ENCODE measurements around the gene A3GALT2.

Gene A3GALT2

DNA sequence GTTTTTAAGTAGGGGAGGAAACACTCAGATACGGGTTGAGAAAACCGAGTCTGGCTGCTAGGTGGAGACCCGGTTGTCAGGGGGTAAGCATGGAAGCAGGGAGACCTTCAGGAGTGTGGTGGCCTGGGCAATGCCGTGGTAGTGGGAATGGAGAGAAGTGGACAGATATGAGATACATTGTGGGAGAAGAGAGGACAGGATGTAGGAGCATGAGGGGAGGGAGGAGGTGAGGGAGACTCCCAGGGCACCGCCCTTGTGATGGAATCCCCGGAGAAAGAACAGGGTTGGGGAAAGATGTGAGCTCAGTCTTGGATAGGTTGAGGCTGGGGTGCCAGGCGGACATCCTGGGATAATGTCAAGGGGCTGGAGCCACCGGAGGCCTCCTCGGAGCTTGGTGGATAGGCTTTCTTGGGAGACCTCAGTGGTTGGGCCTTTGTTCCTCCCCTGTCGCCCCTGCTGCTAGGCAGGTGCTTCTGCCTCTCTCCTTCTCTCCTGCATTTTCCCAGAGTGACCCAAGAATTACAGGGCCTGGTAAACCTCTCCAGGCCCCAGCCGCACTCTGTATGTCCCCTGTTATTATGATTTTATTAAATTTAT lies 43.3 kb downstream of the A3GALT2 start:
- TF ChIP-seq, protein P1, sequence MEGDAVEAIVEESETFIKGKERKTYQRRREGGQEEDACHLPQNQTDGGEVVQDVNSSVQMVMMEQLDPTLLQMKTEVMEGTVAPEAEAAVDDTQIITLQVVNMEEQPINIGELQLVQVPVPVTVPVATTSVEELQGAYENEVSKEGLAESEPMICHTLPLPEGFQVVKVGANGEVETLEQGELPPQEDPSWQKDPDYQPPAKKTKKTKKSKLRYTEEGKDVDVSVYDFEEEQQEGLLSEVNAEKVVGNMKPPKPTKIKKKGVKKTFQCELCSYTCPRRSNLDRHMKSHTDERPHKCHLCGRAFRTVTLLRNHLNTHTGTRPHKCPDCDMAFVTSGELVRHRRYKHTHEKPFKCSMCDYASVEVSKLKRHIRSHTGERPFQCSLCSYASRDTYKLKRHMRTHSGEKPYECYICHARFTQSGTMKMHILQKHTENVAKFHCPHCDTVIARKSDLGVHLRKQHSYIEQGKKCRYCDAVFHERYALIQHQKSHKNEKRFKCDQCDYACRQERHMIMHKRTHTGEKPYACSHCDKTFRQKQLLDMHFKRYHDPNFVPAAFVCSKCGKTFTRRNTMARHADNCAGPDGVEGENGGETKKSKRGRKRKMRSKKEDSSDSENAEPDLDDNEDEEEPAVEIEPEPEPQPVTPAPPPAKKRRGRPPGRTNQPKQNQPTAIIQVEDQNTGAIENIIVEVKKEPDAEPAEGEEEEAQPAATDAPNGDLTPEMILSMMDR (conservative IDR thresholded peaks at IDR 0.05; ENCODE audit: low read depth, low read length): no peak
- DNase-seq (ENCODE audit: low read depth): no peak

GRCh38 chr1:33276573-33277298 lies 44.2 kb downstream of the A3GALT2 start:
- TF ChIP-seq, protein P1 (conservative IDR thresholded peaks at IDR 0.05; ENCODE audit: low read depth, low read length): no peak

More for the DNA sequence above, 43.3 kb downstream of the A3GALT2 start:
- no peak overlapping the region for H3K4me3 ChIP-seq (ENCODE audit: low read depth, low read length)

DNA sequence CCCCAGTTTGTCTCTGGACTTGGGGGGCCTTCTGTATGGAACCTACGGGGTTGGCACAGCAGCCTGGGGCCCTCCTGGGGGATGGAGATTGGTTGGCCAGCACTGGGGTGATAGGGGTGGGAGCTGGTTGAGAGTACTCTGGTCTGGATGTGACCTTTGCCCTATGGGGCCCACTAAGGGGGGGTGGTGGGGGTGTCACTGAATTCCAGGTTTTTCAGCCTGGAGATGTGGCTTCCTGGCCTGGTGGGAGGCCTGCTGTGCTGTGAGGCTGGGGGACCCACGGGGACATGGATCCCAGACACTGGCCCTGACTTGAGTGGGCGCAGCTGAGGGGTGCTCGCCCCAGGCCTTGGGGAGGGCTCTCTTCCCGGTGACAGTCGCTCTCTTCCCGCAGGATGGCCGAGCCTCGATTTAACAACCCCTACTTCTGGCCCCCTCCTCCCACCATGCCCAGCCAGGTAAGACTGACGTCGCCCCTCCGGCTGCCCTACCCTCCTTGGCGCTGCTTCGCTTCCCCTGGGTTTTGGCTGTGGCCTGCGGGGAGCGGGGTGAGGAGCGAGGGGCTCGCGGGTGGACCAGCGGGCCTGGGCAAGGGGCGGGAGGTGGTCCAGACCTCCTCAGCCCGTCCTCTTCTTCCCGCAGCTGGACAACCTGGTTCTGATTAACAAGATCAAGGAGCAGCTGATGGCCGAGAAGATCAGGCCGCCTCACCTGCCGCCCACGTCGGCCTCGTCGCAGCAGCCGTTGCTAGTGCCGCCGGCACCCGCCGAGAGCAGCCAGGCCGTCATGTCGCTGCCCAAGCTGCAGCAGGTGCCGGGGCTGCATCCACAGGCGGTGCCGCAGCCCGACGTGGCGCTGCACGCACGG lies 45.0 kb downstream of the A3GALT2 start:
- TF ChIP-seq, protein P1 (conservative IDR thresholded peaks at IDR 0.05; ENCODE audit: low read depth, low read length): no peak
- H3K4me3 ChIP-seq (ENCODE audit: low read depth, low read length): no peak overlapping the region
- DNase-seq (ENCODE audit: low read depth): no peak

More at GRCh38 chr1:33276573-33277298, 44.2 kb downstream of the A3GALT2 start:
- DNase-seq (ENCODE audit: low read depth): no peak
- no peak overlapping the region for H3K4me3 ChIP-seq (ENCODE audit: low read depth, low read length)

DNA sequence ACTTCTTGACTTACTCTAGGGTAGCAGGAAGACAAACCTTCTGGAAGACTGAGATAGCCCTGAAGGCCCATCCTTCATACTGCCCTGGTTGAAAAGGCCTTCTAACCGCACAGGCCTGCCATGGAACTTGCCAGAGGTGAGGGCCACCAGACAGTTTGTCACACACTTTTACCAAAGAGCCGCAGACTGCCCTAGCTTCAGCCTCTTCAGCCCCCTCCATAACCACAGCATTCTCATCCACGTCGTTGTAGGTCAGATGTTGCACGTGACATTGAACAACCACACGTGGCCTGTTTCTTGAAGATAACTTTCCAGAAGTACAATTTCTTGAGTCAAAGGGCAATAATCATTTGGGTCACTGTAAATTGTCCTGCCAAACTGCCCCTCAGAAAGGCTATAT lies 45.7 kb downstream of the A3GALT2 start:
- no peak for DNase-seq (ENCODE audit: low read depth)
- TF ChIP-seq, protein P1 (conservative IDR thresholded peaks at IDR 0.05; ENCODE audit: low read depth, low read length): no peak
- no peak overlapping the region for H3K4me3 ChIP-seq (ENCODE audit: low read depth, low read length)

- TF ChIP-seq, protein P1 (conservative IDR thresholded peaks at IDR 0.05; ENCODE audit: low read depth, low read length): no peak
- no peak for DNase-seq (ENCODE audit: low read depth)
- H3K4me3 ChIP-seq (ENCODE audit: low read depth, low read length): no peak overlapping the region
Observed at GRCh38 chr1:33274446-33274845, 46.5 kb downstream of the A3GALT2 start.

DNA sequence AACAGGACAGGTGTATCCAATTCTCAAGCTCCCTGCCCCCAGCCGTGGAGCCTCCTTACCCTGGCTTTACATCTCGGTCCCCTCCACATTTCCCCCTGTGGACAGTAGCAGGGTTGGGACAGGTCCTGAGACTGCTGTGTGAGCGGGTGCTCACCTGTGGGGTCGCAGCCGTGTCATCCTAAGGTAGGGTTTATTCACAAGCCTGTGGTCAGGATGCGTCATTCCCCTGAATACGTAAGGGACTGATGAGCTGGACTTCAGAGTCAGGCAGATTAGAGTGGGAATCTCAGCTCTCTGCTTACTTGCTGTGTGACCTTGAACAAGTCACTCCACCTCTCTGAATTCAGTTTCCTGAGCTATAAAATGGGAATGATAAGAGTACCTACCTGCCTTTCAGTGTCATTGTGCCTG lies 46.9 kb downstream of the A3GALT2 start:
- H3K4me3 ChIP-seq (ENCODE audit: low read depth, low read length): no peak overlapping the region
- TF ChIP-seq, protein P1 (conservative IDR thresholded peaks at IDR 0.05; ENCODE audit: low read depth, low read length): no peak
- DNase-seq (ENCODE audit: low read depth): no peak

Measured in choroid plexus epithelial cell (primary cell).